ENCODE results near the gene CLIC1. TPM values are rescaled to one million over a fixed set of nuclear protein-coding genes. Genes with fewer than 3 reads are reported as not detected.

The CLIC1 gene
- total RNA-seq, 2 donors from 2014 or later = 468 to 581 TPM

- ATAC-seq (peak; percentile 91 to 93), DNase-seq (ENCODE audit: low spot score) (peak; percentile 97)
- H3K36me3 Mint-ChIP-seq = peaks cover 11% of the 10 kb centered on the region
- no peaks in the 10 kb centered on the region for H3K27me3 Mint-ChIP-seq
- no peaks in the 10 kb centered on the region for H3K9me3 Mint-ChIP-seq
- peak within 1 kb of the TSS; percentile 92 for H3K27ac Mint-ChIP-seq
- peaks cover 42 to 60% of the 10 kb centered on the region in 2 donors for H3K4me1 Mint-ChIP-seq (ENCODE audit: low read depth in 2 of 2)
- peak within 1 kb of the TSS; percentile 96 for H3K4me3 Mint-ChIP-seq
Observed at GRCh38 chr6:31739639-31740396, 3.5 kb upstream of the CLIC1 start, which contains the start of gene MSH5. TSS of gene MSH5 (plus strand) at chr6:31740005. CDS start at chr6:31740467, 462 bp downstream.

GRCh38 chr6:31737991-31738979 lies 2.0 kb upstream of the CLIC1 start:
- Mint-ChIP-seq H3K36me3 (peaks cover 15% of the 10 kb centered on the region), H3K4me1 (ENCODE audit: low read depth in 2 of 2) (peaks cover 53 to 73% of the 10 kb centered on the region in 2 donors), H3K27me3 (no peaks in the 10 kb centered on the region), H3K4me3 (peak overlapping the region; percentile 96), H3K27ac (peak overlapping the region; percentile 92), H3K9me3 (no peaks in the 10 kb centered on the region)
- peak; percentile 22 to 44 for ATAC-seq
- DNase-seq (ENCODE audit: low spot score) = peak; percentile 86

- peak overlapping the region; percentile 96 for H3K4me3 Mint-ChIP-seq
- H3K4me1 Mint-ChIP-seq (ENCODE audit: low read depth in 2 of 2) = peaks cover 56 to 77% of the 10 kb centered on the region in 2 donors
- H3K36me3 Mint-ChIP-seq = peaks cover 19% of the 10 kb centered on the region
- H3K27ac Mint-ChIP-seq = peak overlapping the region; percentile 92
- H3K27me3 Mint-ChIP-seq = no peaks in the 10 kb centered on the region
- DNase-seq (ENCODE audit: low spot score) = no peak
- H3K9me3 Mint-ChIP-seq = no peaks in the 10 kb centered on the region
- ATAC-seq = no peak
Observed at GRCh38 chr6:31737315-31737990, 1.1 kb upstream of the CLIC1 start.

- DNase-seq (ENCODE audit: low spot score) (no peak), ATAC-seq (no peak)
- no peaks in the 10 kb centered on the region for H3K9me3 Mint-ChIP-seq
- H3K36me3 Mint-ChIP-seq = peaks cover 19% of the 10 kb centered on the region
- H3K27ac Mint-ChIP-seq = peak overlapping the region; percentile 92
- H3K4me3 Mint-ChIP-seq = peak overlapping the region; percentile 96
- H3K27me3 Mint-ChIP-seq = no peaks in the 10 kb centered on the region
- H3K4me1 Mint-ChIP-seq (ENCODE audit: low read depth in 2 of 2) = peaks cover 61 to 76% of the 10 kb centered on the region in 2 donors
Observed at GRCh38 chr6:31736768-31737314, 511 bp upstream of the CLIC1 start.

- Mint-ChIP-seq H3K4me3 (peak overlapping the region; percentile 96), H3K27ac (peak overlapping the region; percentile 92), H3K36me3 (peaks cover 27% of the 10 kb centered on the region), H3K27me3 (no peaks in the 10 kb centered on the region), H3K9me3 (no peaks in the 10 kb centered on the region), H3K4me1 (ENCODE audit: low read depth in 2 of 2) (peaks cover 66 to 74% of the 10 kb centered on the region in 2 donors)
- DNase-seq (ENCODE audit: low spot score) (peak; percentile 91), ATAC-seq (peak; percentile 76 to 79)
Observed at GRCh38 chr6:31734821-31735406, 1.4 kb downstream of the CLIC1 start.

GRCh38 chr6:31734247-31734820 lies 2.0 kb downstream of the CLIC1 start:
- ATAC-seq = no peak
- Mint-ChIP-seq H3K27me3 (no peaks in the 10 kb centered on the region), H3K36me3 (peaks cover 27% of the 10 kb centered on the region), H3K27ac (peak overlapping the region; percentile 92), H3K4me3 (peak overlapping the region; percentile 96), H3K4me1 (ENCODE audit: low read depth in 2 of 2) (peaks cover 62 to 71% of the 10 kb centered on the region in 2 donors), H3K9me3 (no peaks in the 10 kb centered on the region)
- DNase-seq (ENCODE audit: low spot score) = no peak

- peak overlapping the region; percentile 92 for H3K27ac Mint-ChIP-seq
Observed at GRCh38 chr6:31733734-31734133, 2.6 kb downstream of the CLIC1 start.

GRCh38 chr6:31732029-31732428 lies 4.3 kb downstream of the CLIC1 start:
- no peaks in the 10 kb centered on the region for H3K9me3 Mint-ChIP-seq
- no peak for ATAC-seq

More at GRCh38 chr6:31733734-31734133, 2.6 kb downstream of the CLIC1 start:
- DNase-seq (ENCODE audit: low spot score) (no peak), ATAC-seq (no peak)
- peaks cover 62 to 71% of the 10 kb centered on the region in 2 donors for H3K4me1 Mint-ChIP-seq (ENCODE audit: low read depth in 2 of 2)
- H3K27me3 Mint-ChIP-seq = no peaks in the 10 kb centered on the region
- H3K9me3 Mint-ChIP-seq = no peaks in the 10 kb centered on the region
- H3K36me3 Mint-ChIP-seq = peaks cover 27% of the 10 kb centered on the region
- H3K4me3 Mint-ChIP-seq = peak overlapping the region; percentile 96

GRCh38 chr6:31730631-31731086 lies 5.7 kb downstream of the CLIC1 start:
- H3K27ac Mint-ChIP-seq = peak overlapping the region; percentile 51 to 68
- H3K4me1 Mint-ChIP-seq (ENCODE audit: low read depth in 2 of 2) = peaks cover 65 to 66% of the 10 kb centered on the region in 2 donors
- no peaks in the 10 kb centered on the region for H3K27me3 Mint-ChIP-seq
- no peak for ATAC-seq
- no peak for DNase-seq (ENCODE audit: low spot score)
- H3K9me3 Mint-ChIP-seq = no peaks in the 10 kb centered on the region
- peak overlapping the region; percentile 93 for H3K4me3 Mint-ChIP-seq
- peaks cover 30% of the 10 kb centered on the region for H3K36me3 Mint-ChIP-seq

More at GRCh38 chr6:31732029-31732428, 4.3 kb downstream of the CLIC1 start:
- Mint-ChIP-seq H3K27me3 (no peaks in the 10 kb centered on the region), H3K27ac (peak overlapping the region; percentile 51 to 68), H3K36me3 (peaks cover 27% of the 10 kb centered on the region), H3K4me3 (peak overlapping the region; percentile 93), H3K4me1 (ENCODE audit: low read depth in 2 of 2) (peaks cover 57 to 64% of the 10 kb centered on the region in 2 donors)
- DNase-seq (ENCODE audit: low spot score) = no peak

- ATAC-seq (peak; percentile 72 to 79), DNase-seq (ENCODE audit: low spot score) (peak; percentile 82)
- peak overlapping the region; percentile 51 to 68 for H3K27ac Mint-ChIP-seq
- peaks cover 66 to 67% of the 10 kb centered on the region in 2 donors for H3K4me1 Mint-ChIP-seq (ENCODE audit: low read depth in 2 of 2)
- H3K27me3 Mint-ChIP-seq = no peaks in the 10 kb centered on the region
- H3K36me3 Mint-ChIP-seq = peaks cover 24% of the 10 kb centered on the region
- H3K9me3 Mint-ChIP-seq = no peaks in the 10 kb centered on the region
- H3K4me3 Mint-ChIP-seq = peak overlapping the region; percentile 93
Observed at GRCh38 chr6:31729979-31730630, 6.2 kb downstream of the CLIC1 start.

GRCh38 chr6:31729515-31729978 lies 6.8 kb downstream of the CLIC1 start:
- Mint-ChIP-seq H3K27me3 (no peaks in the 10 kb centered on the region), H3K27ac (peak overlapping the region; percentile 51 to 68), H3K4me1 (ENCODE audit: low read depth in 2 of 2) (peaks cover 66 to 67% of the 10 kb centered on the region in 2 donors), H3K9me3 (no peaks in the 10 kb centered on the region), H3K36me3 (peaks cover 24% of the 10 kb centered on the region), H3K4me3 (peak overlapping the region; percentile 93)
- ATAC-seq (peak; percentile 74 to 84), DNase-seq (ENCODE audit: low spot score) (peak; percentile 84)

Data from natural killer cell treated with Interleukin-12 subunit alpha and Interleukin-12 subunit beta and Interleukin-15 and Interleukin-18, amount 100 ng/mL, for 72 hours (primary cell).